Measurements from ENCODE around the gene DZIP1.

DNA sequence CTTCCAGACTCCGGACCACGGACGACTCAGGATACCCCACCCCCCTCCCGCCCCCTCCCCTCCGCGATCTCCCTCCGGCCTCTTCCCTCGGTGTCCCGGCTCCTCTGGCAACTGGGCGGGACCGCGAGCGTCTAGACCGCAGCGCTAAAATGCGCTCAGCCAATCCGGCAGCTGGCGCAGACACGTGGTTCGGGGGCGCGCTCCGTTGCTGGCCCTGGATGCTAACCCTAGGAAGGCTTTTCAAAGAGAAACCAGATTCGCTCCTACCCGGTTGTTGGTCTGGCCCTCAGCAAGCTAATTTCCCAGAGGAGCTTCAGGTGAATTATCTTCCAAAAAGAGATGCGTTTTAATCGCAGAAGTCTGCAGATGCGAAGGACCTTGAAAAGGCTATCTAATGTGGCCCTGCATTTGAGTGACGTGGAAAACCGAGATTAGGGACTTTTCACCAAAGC is at the start of gene DZIP1:
- TF ChIP-seq, protein P1, sequence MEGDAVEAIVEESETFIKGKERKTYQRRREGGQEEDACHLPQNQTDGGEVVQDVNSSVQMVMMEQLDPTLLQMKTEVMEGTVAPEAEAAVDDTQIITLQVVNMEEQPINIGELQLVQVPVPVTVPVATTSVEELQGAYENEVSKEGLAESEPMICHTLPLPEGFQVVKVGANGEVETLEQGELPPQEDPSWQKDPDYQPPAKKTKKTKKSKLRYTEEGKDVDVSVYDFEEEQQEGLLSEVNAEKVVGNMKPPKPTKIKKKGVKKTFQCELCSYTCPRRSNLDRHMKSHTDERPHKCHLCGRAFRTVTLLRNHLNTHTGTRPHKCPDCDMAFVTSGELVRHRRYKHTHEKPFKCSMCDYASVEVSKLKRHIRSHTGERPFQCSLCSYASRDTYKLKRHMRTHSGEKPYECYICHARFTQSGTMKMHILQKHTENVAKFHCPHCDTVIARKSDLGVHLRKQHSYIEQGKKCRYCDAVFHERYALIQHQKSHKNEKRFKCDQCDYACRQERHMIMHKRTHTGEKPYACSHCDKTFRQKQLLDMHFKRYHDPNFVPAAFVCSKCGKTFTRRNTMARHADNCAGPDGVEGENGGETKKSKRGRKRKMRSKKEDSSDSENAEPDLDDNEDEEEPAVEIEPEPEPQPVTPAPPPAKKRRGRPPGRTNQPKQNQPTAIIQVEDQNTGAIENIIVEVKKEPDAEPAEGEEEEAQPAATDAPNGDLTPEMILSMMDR (IDR thresholded peaks at IDR 0.05), result no peak
- no peak for TF ChIP-seq ZFX (IDR thresholded peaks at IDR 0.05; ENCODE audit: borderline replicate concordance)
